Measurements from ENCODE around the gene UBE2S. TPM values are rescaled to one million over a fixed set of nuclear protein-coding genes. Genes with fewer than 3 reads are reported as not detected.

Gene UBE2S
- total RNA-seq, 1 donor from 2014 or later, result 38.2 TPM

DNA sequence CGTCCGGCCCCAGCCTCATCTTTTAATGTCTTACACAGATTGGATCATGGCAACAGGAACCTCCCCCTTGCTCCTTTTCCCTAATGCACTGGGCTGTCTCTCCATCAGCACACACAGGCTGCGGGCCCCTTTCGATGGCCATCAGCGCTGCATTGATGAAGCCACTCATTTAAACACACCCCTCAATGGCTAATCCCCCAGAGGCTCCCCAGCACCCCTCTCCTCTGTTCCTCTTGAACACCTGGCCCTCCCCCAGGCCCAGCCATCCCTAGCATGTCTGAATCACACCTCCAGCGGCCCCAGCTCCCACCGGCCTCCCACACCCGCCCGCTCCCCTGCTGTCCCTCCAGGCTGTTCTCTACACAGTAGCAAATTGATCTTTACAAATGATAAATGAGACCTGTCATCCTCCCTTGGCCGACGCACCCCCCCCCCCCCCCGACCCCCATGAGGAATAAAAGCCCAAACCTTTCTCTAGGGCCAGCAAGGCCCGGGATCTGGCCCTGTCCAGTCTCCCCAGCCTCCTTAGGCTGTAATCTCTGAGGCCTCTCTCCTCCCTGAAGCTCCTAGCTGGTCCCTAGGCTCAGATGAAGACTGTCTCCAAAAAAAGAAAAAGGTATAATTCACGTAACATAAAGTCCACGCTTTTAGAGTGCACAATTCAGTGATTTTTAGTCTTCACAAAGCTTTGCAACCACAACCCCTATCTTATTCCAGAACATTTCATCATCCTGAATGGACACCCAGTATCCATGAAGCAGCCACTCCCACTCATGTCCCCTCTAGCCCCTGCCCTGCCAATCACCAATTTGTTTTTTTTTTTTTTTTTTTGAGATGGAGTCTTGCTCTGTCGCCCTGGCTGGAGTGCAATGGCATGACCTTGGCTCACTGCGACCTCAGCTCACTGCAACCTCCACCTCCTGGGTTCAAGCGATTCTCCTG lies 14.5 kb downstream of the UBE2S start:
- DNase-seq (ENCODE audit: low read depth), result no peak
- no peak for FAIRE-seq
- TF ChIP-seq, protein P1, sequence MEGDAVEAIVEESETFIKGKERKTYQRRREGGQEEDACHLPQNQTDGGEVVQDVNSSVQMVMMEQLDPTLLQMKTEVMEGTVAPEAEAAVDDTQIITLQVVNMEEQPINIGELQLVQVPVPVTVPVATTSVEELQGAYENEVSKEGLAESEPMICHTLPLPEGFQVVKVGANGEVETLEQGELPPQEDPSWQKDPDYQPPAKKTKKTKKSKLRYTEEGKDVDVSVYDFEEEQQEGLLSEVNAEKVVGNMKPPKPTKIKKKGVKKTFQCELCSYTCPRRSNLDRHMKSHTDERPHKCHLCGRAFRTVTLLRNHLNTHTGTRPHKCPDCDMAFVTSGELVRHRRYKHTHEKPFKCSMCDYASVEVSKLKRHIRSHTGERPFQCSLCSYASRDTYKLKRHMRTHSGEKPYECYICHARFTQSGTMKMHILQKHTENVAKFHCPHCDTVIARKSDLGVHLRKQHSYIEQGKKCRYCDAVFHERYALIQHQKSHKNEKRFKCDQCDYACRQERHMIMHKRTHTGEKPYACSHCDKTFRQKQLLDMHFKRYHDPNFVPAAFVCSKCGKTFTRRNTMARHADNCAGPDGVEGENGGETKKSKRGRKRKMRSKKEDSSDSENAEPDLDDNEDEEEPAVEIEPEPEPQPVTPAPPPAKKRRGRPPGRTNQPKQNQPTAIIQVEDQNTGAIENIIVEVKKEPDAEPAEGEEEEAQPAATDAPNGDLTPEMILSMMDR (IDR thresholded peaks at IDR 0.05; ENCODE audit: insufficient read depth, low read length, severe bottlenecking), result no peak
- peaks cover 16% of the 10 kb centered on the region for H3K36me3 ChIP-seq (ENCODE audit: control insufficient read depth, insufficient read depth, low read length)
- no peak overlapping the region for H3K4me3 ChIP-seq (ENCODE audit: low read depth, low read length)
- no peaks in the 10 kb centered on the region for H3K27me3 ChIP-seq (ENCODE audit: control insufficient read depth, insufficient read depth, low read length)

DNA sequence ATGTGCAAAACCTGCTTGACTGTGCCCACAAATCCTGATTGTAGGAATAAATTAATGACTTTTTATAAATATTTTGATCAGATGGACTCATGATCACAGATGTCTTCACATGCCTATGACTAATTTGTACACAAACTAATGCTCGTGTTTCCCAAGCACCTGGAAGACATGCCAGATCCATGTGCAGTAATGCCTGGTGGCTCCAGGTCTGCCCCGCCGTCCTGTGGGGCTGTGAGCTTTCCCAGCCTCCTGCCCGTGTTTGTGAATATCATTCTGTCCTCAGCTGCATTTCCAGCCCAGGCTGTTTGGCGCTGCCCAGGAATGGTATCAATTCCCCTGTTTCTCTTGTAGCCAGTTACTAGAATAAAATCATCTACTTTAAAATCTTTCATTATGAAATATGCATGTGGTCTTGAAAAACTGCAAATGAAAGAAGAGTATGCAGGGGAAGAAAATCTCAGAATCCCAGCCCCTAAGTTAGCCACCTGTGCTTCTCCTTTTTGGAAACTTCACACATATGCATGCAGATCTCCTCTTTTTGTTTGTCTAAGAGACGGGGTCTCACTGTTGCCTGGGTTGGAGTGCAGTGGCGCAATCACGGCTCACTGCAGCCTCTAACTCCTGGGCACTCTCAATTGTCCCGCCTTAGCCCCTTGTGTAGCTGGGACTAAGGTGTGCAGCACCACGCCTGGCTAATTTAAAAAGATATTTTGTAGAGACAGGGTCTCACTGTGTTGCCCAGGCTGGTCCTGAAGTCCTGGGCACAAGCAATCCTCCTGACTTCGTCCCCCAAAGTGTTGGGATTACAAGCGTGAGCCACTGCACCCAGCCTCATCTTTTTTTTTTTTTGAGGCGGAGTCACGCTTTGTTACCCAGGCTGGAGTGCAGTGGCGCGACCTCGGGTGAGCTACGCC lies 15.6 kb downstream of the UBE2S start:
- no peaks in the 10 kb centered on the region for H3K27me3 ChIP-seq (ENCODE audit: control insufficient read depth, insufficient read depth, low read length)
- peaks cover 27% of the 10 kb centered on the region for H3K36me3 ChIP-seq (ENCODE audit: control insufficient read depth, insufficient read depth, low read length)
- FAIRE-seq (no peak), DNase-seq (ENCODE audit: low read depth) (peak; percentile 69)
- H3K4me3 ChIP-seq (ENCODE audit: low read depth, low read length), result no peak overlapping the region
- TF ChIP-seq, protein P1 (IDR thresholded peaks at IDR 0.05; ENCODE audit: insufficient read depth, low read length, severe bottlenecking), result no peak

DNA sequence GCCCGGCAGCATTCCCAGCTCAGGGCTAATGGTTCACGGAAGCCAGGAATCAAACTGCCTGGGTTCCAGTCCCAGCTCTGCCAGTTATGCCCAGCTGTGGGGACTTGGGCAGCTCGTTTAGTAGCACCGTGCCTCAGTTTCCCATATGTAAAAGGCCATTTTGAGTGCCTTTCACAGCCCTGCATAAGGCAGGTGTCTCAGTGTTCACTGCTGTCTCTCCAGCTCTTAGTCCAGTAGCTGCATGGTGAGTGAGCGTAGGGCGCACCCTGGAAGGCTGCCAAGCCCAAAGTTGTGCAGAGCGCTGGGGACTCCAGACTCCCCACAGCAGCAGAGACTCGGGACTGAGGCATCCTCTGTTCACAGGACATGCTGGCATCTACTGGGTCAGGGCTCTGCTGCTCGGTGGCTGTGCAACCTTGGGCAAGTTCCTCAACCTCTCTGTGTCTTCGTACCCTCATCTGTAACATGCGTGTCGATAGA lies 16.4 kb downstream of the UBE2S start:
- no peaks in the 10 kb centered on the region for H3K27me3 ChIP-seq (ENCODE audit: control insufficient read depth, insufficient read depth, low read length)
- no peak overlapping the region for H3K4me3 ChIP-seq (ENCODE audit: low read depth, low read length)
- FAIRE-seq (no peak), DNase-seq (ENCODE audit: low read depth) (no peak)
- TF ChIP-seq, protein P1 (IDR thresholded peaks at IDR 0.05; ENCODE audit: insufficient read depth, low read length, severe bottlenecking), result no peak
- H3K36me3 ChIP-seq (ENCODE audit: control insufficient read depth, insufficient read depth, low read length), result peaks cover 32% of the 10 kb centered on the region

DNA sequence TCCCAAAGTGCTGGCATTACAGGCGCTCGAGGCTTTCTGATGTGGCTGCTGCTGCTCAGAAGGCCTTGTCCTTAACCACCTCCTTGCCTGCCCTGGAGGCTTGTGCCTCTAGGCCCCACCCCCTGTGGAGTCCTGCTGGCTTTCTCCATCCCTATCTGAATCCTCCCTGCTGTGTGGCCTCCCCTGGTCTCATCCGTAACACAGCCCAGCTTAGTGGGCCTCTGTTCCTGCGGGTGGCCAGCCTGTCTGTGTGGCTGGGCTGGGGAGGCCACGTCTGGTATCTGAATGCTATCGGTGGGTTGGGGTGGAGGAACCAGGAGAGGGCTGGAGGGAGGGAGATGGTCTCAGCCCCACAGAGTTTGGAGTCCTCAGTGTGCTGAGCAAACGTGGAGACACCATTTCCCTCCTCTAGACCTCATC lies 17.1 kb downstream of the UBE2S start:
- FAIRE-seq, result no peak
- TF ChIP-seq, protein P1 (IDR thresholded peaks at IDR 0.05; ENCODE audit: insufficient read depth, low read length, severe bottlenecking), result no peak
- no peak for DNase-seq (ENCODE audit: low read depth)
- no peaks in the 10 kb centered on the region for H3K27me3 ChIP-seq (ENCODE audit: control insufficient read depth, insufficient read depth, low read length)
- H3K36me3 ChIP-seq (ENCODE audit: control insufficient read depth, insufficient read depth, low read length), result peaks cover 32% of the 10 kb centered on the region
- no peak overlapping the region for H3K4me3 ChIP-seq (ENCODE audit: low read depth, low read length)

DNA sequence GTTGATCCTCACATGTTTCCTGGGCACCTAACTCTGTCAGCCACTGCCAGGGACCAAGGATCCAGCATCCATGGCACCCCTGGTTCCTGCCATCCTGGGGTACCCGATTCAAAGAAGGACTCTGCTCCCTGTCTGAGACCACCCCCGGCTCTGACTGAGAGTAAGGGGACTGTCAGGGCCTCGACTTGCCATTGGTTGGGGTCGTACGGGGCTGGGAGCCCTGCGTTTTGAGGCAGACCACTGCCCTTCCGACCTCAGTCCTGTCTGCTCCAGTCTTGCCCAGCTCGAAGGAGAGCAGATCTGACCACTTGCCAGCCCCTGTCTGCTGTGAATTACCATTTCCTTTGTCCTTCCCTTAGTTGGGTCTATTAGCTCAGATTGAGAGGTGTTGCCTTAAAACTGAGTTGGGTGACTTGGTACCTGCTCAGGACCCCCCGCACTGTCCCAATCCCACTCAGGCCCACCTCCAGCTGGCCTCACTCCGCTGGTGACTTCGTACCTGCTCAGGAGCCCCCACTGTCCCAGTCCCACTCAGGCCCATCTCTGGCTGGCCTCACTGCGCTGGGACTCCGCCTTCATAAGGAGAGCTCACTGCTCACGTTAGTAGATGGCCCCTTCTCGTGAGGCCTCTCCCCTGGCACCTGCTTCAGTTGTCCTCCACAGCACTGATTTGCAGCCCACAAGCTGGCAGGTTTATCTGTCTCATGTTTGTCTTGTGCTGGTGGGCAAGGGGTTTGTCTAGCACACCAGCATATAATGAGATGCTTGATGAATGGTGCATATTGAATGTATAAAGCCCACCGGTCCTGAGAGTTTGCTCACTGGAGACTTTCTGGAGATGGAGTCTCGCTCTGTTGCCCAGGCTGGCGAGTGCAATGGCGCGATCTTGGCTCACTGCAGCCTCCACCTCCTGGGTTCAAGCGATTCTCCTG lies 17.9 kb downstream of the UBE2S start:
- Histone ChIP-seq H3K27me3 (ENCODE audit: control insufficient read depth, insufficient read depth, low read length) (no peaks in the 10 kb centered on the region), H3K36me3 (ENCODE audit: control insufficient read depth, insufficient read depth, low read length) (peaks cover 32% of the 10 kb centered on the region), H3K4me3 (ENCODE audit: low read depth, low read length) (no peak overlapping the region)
- DNase-seq (ENCODE audit: low read depth) (no peak), FAIRE-seq (no peak)
- TF ChIP-seq, protein P1 (IDR thresholded peaks at IDR 0.05; ENCODE audit: insufficient read depth, low read length, severe bottlenecking), result no peak
